CD1c-positive myeloid dendritic cell (primary cell): ENCODE results near the gene TRAPPC10.
"Not testable (repeated sequence)": the region's sequence is repeated elsewhere in the genome, so short reads cannot be mapped to it uniquely, and the experiment has no call there.

ENCODE experiments used
- DNase-seq: peaks from one replicate; pipeline ENCODE4 v3.0.0-alpha.2; 2016; ENCODE audit errors: extremely low spot score

The TRAPPC10 gene

DNA sequence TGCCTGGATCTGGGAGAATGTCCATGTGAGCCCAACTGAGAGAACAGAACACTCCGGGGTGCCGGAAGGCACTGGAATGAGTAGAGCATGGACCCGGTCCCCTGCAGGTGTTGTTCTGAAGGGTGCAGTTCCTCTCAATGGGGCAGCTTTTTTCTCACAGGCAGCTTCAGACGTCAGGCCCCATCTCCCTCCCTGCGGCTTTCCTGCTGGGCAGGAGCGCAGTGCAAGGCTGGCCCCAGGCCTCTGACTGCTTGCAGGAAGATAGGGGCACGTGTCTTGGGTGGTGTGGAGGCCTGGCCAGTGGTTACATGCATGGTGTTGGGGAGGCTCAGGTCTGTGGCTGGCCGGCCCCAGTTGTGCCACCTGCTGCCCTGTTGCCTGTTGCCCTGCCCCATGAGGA lies 131.9 kb downstream of the TRAPPC10 start:
- not testable (repeated sequence) for DNase-seq

DNA sequence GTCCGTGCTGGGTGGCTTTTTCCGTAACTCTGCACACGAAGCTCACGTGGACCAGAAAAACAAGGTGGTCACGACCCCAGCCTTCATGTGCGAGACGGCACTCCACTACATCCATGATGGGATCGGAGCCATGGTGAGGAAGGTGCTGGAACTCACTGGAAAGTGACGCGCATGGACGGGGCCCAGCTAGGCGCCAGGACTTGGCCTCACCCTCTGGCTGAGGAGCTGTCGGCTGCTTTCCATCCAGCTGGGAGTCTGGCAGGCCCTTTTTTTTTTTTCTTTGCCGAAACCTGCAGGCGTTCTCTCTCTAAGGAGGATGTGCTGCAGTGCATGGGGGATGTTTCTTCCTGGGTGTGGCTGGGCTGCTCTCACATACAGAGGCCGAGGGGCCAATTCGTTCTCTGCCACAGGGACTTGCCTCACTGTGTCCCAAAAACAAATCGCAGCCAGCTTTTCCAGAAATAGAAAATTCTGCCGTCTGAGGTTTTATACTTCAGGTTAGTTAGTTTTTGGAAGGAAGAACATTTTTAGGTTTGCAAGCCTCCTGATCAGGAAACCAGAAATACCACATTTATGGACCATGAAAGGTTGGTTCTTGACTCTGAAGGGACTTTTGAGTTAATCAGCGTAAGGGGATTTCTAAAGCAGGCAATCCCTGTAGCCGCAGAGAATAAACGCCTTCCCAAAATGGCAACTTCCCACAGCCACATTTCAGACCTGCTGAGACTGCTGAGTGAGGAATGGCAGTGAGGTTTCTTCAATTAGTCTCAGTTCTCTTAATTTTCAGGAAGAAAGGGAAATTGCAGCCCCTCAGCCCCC lies 132.9 kb downstream of the TRAPPC10 start:
- DNase-seq: not testable (repeated sequence)

GRCh38 chr21:44145616-44146015 lies 133.5 kb downstream of the TRAPPC10 start:
- not testable (repeated sequence) for DNase-seq

- not testable (repeated sequence) for DNase-seq
Measured at GRCh38 chr21:44147108-44147507, 135.0 kb downstream of the TRAPPC10 start.

DNA sequence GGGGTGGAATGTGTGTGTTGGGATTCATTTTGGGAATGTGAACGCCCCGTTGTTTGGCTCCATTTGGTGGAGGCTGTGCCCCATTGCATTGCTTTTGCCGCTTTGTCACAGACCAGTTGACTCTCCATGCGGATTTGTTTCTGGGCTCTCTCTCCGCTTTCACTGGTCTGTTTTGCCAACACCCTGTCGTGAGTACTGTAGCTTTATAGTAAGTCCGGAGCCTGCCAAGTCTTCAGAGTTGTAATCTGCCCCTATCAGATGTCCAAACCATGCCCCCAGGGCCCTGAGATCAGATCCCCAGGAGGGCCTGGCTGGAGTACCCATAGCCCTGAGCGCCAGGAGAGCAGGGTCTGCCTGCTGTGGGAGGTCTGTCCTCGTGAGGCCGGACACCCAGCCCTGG lies 138.1 kb downstream of the TRAPPC10 start:
- not testable (repeated sequence) for DNase-seq

DNA sequence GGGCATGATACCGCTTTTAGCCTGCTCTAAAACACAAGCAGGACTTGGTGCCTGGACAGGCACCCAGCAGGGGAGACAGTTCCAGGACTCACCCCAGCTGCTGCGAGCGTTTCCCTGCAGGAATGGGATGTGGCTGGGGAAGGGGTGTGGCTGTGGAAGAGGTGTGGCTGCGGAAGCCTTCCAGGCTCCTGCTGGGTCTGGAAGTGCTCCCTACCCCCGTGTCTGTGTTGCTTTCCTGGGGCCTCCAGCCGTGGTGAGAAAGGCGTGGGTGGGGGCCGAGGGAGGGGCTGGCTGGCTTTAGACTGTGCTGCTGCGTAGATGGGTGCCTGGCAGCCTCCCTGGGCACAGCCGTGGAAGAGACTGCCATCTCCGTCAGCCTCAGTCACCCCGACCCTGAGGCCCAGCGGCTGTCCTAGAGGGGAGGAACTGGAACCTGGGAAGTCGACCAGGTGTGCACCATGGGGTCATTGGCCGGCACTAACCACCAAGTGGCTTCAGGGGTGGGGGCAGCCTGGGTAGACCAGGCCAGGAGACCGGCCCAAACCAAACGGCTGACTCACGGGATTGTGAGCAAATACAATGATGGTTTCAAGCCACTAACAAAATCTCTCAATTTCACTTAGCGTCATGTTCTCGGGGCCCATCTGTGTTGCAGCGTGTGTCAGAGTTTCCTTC lies 141.2 kb downstream of the TRAPPC10 start:
- not testable (repeated sequence) for DNase-seq

DNA sequence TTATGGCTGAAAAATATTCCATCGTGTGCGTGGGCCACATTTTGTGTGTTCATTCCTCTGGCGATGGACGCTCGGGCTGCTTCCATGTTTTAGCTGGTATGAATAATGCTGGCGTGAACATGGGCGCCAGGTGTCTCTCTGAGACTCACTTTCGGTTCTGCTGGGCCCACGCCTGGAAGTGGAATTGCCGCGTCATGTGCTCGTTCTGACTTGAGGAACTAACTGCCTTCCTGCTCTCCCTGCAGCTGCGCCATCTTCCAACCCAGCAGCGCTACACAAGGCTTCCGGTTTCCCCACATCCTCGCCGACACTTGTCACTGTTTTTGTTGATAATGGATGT lies 141.8 kb downstream of the TRAPPC10 start:
- not testable (repeated sequence) for DNase-seq

GRCh38 chr21:44154816-44155230 lies 142.7 kb downstream of the TRAPPC10 start:
- not testable (repeated sequence) for DNase-seq

GRCh38 chr21:44155231-44155993 lies 143.3 kb downstream of the TRAPPC10 start:
- not testable (repeated sequence) for DNase-seq

DNA sequence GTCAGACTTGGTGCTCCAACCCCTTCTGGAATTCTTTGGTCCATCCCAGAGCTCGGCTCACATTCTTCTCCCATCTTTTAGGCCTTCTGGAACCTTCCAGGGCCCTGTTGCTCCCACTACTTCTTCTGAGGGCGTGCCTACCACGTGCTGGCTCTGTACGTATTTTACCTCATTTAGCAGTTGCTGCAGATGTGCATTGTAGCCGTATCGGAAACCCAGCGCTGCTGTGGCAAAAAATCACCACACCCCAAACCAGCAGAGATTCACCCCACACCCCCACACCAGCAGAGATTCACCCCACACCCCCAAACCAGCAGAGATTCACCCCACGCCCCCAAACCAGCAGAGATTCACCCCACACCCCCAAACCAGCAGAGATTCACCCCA lies 143.9 kb downstream of the TRAPPC10 start:
- DNase-seq: not testable (repeated sequence)
